Measurements from ENCODE around the gene CABP5.
"Not testable (repeated sequence)": the region's sequence is repeated elsewhere in the genome, so short reads cannot be mapped to it uniquely, and the experiment has no call there.

Gene CABP5

DNA sequence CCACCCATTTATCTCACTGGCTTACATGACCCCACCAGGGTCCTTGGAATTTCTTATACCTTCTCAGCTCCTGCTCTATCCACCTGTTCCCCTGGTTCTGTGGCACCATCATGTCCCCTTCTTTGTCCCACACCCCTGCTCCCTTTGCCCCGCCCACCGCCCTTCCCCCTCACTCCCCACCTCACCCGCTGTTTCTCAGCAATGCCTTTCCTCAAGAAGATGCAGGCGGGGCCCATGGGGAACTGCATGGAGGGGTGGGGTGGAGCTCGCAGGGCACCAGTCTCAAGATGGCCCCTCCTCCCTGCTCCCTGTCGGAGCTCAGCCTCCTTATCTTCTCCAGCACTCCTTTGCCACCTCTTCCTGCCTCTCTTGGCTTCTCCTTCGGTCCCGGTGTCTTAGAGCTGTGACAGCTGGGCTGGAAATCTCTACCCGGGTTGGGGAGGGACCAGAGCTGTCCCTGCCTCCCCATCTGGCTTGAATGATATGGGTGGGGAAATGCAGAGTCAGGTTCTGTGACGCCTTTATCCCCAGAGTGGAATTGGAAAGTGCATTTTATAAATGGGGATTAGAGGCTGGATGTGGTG, at the start of gene CABP5:
Gene CABP5 (minus strand): TSS at position 405 of the 584 bp plus-strand sequence. CDS start 157 bp downstream, at position 248.
- in situ Hi-C loops (cut with HindIII; ENCODE audit: low sequenced_read_pairs), result no loop called here

DNA sequence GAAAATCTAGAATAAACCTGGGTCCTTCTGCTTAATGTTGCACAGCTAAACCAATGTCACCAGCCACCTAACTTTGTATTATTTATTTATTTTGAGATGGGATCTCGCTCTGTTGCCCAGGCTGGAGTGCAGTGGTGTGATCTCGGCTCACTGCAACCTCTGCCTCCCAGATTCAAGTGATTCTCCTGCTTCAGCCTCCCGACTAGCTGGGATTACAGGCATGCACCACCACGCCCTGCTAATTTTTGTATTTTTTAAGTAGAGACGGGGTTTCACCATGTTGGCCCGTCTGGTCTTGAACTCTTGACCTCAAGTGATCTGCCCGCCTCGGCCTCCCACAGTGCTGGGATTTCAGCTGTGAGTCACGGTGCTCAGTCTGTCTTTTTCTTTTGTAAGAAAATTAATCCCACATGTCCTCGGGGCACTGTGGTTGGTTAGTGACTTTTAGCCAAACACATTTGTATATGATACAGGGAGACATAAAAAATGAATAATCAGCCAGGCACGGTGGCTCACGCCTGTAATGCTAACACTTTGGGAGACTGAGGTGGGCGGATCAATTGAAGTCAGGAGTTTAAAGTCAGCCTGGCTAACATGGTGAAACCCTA, 47.3 kb upstream of the CABP5 start:
- in situ Hi-C loops (cut with HindIII; ENCODE audit: low sequenced_read_pairs), result not testable (repeated sequence)

- in situ Hi-C loops (cut with HindIII; ENCODE audit: low sequenced_read_pairs), result no loop called here
These were observed 46.5 kb upstream of the CABP5 start for GRCh38 chr19:48090281-48090802.

- in situ Hi-C loops (cut with HindIII; ENCODE audit: low sequenced_read_pairs), result loop anchor here (10.0 kb wide), 2 partner anchors 84 to 126 kb away; no protein-coding TSS in a partner anchor
These were observed 45.1 kb upstream of the CABP5 start for GRCh38 chr19:48088991-48089390.

GRCh38 chr19:48085904-48086864, 42.3 kb upstream of the CABP5 start:
- in situ Hi-C loops (cut with HindIII; ENCODE audit: low sequenced_read_pairs), result loop anchor here (10.0 kb wide), 2 partner anchors 81 to 129 kb away; no protein-coding TSS in a partner anchor

DNA sequence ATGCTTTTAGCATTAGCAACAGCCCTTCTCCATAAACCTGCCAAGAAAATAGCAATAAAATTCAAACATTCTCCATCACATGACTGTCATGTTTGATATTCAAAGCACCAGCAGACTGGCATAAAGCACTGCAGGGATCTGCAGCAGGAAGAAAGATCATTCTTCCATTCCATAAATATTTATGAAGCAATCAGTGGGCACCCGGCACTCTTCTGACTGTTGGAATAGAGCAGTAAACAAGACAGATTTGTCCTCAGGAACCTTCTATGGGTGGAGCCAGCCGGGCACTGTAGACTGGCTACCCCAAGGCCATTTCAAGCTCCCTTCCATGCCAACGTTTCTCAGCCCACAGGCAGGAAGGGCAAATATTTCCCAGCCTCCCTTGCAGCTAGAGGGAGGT, 41.2 kb upstream of the CABP5 start:
- in situ Hi-C loops (cut with HindIII; ENCODE audit: low sequenced_read_pairs), result loop anchor here (10.0 kb wide), 2 partner anchors 80 to 130 kb away; no protein-coding TSS in a partner anchor

- in situ Hi-C loops (cut with HindIII; ENCODE audit: low sequenced_read_pairs), result loop anchor here (10.0 kb wide), 2 partner anchors 76 to 134 kb away; no protein-coding TSS in a partner anchor
These were observed 37.2 kb upstream of the CABP5 start for GRCh38 chr19:48081106-48081505.

GRCh38 chr19:48070177-48070769, 26.4 kb upstream of the CABP5 start:
- in situ Hi-C loops (cut with HindIII; ENCODE audit: low sequenced_read_pairs), result not testable (repeated sequence)

GRCh38 chr19:48069435-48069834, 25.6 kb upstream of the CABP5 start:
- in situ Hi-C loops (cut with HindIII; ENCODE audit: low sequenced_read_pairs), result no loop called here

GRCh38 chr19:48064509-48064908, 20.6 kb upstream of the CABP5 start:
- in situ Hi-C loops (cut with HindIII; ENCODE audit: low sequenced_read_pairs), result no loop called here

DNA sequence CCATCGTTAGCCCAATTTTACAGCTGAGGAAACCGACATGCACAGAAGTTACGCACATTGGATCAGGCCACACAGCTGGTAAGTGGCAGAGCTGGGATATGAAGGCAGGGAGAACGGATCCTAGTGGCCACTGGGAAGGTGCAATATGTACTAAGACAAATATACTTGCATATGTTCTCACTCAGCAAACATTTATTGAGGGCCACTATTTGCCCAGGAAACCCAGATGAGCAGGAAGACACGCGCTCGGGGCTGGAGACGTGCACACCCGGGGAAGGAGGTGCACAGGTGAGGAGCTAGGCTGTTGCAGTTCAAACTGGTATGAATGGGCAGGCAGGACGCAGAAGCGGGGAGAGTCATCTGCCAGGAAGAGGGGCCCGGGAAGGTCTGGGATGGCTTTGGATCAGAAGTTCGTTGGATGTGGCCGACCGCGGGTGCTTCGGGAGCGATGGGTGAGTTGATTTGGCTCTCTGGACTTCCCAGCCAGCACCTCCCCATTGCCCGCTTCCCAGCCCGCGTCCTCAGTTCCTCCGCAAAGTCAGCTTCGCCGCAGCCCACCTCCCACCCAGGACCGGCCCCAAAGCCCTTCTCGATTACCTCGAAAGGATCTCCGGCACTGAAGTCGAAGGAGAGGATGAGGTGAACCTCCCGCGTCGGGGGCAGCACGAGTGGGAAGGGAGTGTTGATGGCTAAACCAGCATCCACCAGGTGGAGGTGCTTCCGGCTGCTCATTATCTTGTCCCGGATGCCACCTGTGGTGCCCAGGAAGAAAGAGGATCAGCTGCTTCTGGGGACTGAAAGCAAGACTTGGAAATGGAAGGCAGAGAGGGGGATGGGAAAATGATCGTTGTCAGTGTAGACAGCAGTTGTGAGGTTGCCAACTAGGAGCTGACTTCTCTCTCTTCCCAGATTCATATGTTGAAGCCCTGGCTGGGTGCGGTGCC, 17.8 kb upstream of the CABP5 start:
- in situ Hi-C loops (cut with HindIII; ENCODE audit: low sequenced_read_pairs), result no loop called here

GRCh38 chr19:48060381-48060780, 16.5 kb upstream of the CABP5 start:
- in situ Hi-C loops (cut with HindIII; ENCODE audit: low sequenced_read_pairs), result no loop called here

DNA sequence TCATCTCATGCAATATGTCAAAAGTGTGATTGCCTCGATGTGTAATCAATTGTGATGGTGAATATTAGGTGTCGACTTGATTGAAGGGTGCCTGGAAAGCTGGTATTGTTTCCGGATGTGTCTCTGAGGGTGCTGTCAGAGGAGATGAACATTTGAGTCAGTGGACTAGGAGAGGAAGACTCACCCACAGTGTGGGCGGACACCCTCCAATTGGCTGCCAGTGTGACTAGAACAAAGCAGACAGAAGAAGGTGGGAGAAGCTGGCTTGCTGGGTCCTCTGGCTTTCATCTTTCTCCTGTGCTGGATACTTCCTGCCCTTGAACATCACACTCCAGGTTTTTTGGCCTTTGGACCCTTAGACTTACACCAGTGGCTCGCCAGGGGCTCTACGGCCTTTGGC, 15.5 kb upstream of the CABP5 start:
- in situ Hi-C loops (cut with HindIII; ENCODE audit: low sequenced_read_pairs), result no loop called here

DNA sequence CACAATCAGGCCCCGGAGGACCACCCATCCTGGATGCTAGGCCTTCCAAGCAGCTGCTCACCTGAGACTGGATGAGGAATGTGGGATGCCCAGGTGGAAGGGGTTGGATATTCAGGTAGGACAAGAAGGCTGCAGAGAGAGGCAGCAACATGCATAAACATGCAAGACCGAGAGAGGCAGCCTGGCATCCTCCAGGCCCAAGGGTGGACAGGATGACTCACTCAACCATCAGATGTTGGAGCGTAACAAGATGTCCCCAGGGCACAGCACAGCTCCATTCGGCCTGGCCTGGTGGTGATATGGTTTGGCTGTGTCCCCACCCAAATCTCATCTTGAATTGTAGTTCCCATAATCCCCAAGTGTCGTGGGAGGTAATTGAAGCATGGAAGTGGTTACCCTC, 10.0 kb upstream of the CABP5 start:
- in situ Hi-C loops (cut with HindIII; ENCODE audit: low sequenced_read_pairs), result no loop called here

DNA sequence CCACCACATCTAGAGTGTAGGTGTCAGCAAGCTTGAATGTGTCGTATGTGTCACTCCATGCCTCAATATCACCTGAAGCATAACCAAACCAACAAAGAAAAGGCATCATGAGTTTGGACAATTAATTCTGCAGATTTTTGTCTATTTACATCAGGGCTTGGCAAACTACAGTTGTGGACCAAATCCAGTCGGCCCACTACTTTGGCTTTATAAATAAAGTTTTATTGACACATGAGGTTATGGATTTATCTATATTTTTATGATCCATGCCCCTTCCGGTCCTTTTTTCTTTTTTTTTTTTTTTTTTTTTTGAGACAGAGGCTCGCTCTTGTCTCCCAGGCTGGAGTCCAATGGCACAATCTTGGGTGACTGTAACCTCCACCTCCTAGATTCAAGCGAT, 9.2 kb upstream of the CABP5 start:
- in situ Hi-C loops (cut with HindIII; ENCODE audit: low sequenced_read_pairs), result no loop called here

GRCh38 chr19:48051335-48052033, 7.6 kb upstream of the CABP5 start:
- in situ Hi-C loops (cut with HindIII; ENCODE audit: low sequenced_read_pairs), result no loop called here

DNA sequence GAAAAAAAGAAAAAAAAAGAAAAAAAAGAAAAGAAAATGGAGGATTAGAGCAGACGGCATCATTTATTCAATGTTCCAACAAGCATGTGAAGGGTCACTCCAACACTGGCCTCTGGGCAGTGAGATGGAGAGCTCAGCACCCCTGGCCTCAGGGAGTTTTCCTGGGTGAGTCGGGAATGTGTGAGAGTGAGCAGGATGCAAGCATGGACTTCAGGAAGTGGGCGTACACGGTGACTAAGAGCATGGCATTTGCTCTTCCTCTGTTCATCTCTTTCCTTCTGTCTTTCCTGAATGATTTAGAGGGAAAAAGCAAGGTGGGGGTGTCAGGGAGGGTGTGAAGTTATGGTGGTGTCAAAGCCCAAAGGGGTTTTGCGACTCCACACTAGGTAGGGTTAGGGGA, 682 bp upstream of the CABP5 start:
- in situ Hi-C loops (cut with HindIII; ENCODE audit: low sequenced_read_pairs), result no loop called here

- in situ Hi-C loops (cut with HindIII; ENCODE audit: low sequenced_read_pairs), result no loop called here
These were observed 1.9 kb downstream of the CABP5 start for GRCh38 chr19:48041877-48042580.

Measured in DLD1 (cell line).